ENCODE measurements around the gene ST7L. TPM values are rescaled to one million over a fixed set of nuclear protein-coding genes. Genes with fewer than 3 reads are reported as not detected.

ST7L gene
- total and polyA plus RNA-seq, 2 of the 4 experiments (the other 2 are of a cell fraction): 7.7 to 14.7 TPM

DNA sequence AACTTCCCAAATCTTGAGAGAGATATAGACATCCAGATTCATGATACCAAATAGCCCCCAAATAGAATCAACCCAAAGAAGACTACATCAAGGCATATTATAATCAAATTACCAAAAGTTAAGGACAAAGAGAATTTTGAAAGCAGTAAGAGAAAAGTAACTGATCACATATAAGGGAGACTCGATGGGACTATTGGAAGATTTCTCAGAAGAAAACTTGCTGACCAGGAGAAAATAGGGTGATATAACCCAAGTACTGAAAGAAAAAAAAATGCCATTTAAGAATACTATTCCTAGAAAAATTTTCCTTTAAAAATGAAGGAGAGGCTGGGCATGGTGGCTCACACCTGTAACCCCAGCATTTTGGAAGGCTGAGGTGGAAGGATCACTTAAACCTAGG, 140.6 kb downstream of the ST7L start:
- no peak overlapping the region for H3K4me3 ChIP-seq (ENCODE audit: insufficient read depth, low read depth, low read length)
- H3K56ac ChIP-seq (ENCODE audit: extremely low read depth, insufficient read depth, low read length): no peak overlapping the region
- no peak overlapping the region for H3K14ac ChIP-seq (replicated peaks; ENCODE audit: low read depth, low read length)
- H3K27ac ChIP-seq (ENCODE audit: insufficient read depth, low read length): no peak overlapping the region
- no peak overlapping the region for H2AFZ ChIP-seq (replicated peaks; ENCODE audit: low read length, poor library complexity)
- CTCF ChIA-PET: no interaction called here
- H3K18ac ChIP-seq (ENCODE audit: low read depth, low read length): no peak overlapping the region
- H2BK20ac ChIP-seq (ENCODE audit: low read depth, low read length): no peak overlapping the region
- no peak overlapping the region for H4K8ac ChIP-seq (ENCODE audit: low read depth in 2 of 2, low read length in 2 of 2)
- dilution Hi-C loops (cut with HindIII; ENCODE audit: low sequenced_read_pairs, unreplicated experiment) (no loop called here), in situ Hi-C loops (cut with MboI; ENCODE audit: low sequenced_read_pairs) (no loop called here), intact Hi-C loops (cut with micrococcal nuclease) (no loop called here)
- H3K4me1 ChIP-seq (ENCODE audit: control insufficient read depth, insufficient read depth, low read length): no peaks in the 10 kb centered on the region
- H3K79me1 ChIP-seq (ENCODE audit: low read depth in 1 of 2, low read length in 2 of 2): no peaks in the 10 kb centered on the region
- no peak overlapping the region for H4K91ac ChIP-seq (ENCODE audit: insufficient read depth, low read depth, low read length)
- no CpG with 5 or more reads among the region's 1 CpG for WGBS, 2 experiments (ENCODE audit: extremely low coverage in 2 of 2, insufficient read length in 1 of 2)
- H3K9me3 ChIP-seq (ENCODE audit: control insufficient read depth, insufficient read depth, low read length): peaks cover 17% of the 10 kb centered on the region
- no TSS peak for BruUV-seq (replicated peaks)
- no peak overlapping the region for H3K4ac ChIP-seq (ENCODE audit: low read depth, low read length)
- no peak overlapping the region for H2BK15ac ChIP-seq (ENCODE audit: low read depth, low read length)
- H3K23ac ChIP-seq (ENCODE audit: low read depth, low read length): no peak overlapping the region
- no peak overlapping the region for H2BK120ac ChIP-seq (ENCODE audit: low read depth, low read length)
- no peak for TF ChIP-seq POLR2A (IDR thresholded peaks at IDR 0.05; ENCODE audit: low read depth, low read length)
- TF ChIP-seq MAZ (IDR thresholded peaks at IDR 0.05; ENCODE audit: borderline replicate concordance, low read depth, low read length): no peak
- no peak for TF ChIP-seq RAD21 (IDR thresholded peaks at IDR 0.05; ENCODE audit: low read length)
- no peak for TF ChIP-seq MXI1 (IDR thresholded peaks at IDR 0.05; ENCODE audit: borderline replicate concordance, low read depth, low read length)
- TF ChIP-seq MAFK (IDR thresholded peaks at IDR 0.05; ENCODE audit: low read depth, low read length): no peak
- TF ChIP-seq CHD1 (IDR thresholded peaks at IDR 0.05; ENCODE audit: low read depth, low read length): no peak
- TF ChIP-seq, protein P1, sequence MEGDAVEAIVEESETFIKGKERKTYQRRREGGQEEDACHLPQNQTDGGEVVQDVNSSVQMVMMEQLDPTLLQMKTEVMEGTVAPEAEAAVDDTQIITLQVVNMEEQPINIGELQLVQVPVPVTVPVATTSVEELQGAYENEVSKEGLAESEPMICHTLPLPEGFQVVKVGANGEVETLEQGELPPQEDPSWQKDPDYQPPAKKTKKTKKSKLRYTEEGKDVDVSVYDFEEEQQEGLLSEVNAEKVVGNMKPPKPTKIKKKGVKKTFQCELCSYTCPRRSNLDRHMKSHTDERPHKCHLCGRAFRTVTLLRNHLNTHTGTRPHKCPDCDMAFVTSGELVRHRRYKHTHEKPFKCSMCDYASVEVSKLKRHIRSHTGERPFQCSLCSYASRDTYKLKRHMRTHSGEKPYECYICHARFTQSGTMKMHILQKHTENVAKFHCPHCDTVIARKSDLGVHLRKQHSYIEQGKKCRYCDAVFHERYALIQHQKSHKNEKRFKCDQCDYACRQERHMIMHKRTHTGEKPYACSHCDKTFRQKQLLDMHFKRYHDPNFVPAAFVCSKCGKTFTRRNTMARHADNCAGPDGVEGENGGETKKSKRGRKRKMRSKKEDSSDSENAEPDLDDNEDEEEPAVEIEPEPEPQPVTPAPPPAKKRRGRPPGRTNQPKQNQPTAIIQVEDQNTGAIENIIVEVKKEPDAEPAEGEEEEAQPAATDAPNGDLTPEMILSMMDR (conservative IDR thresholded peaks at IDR 0.05; ENCODE audit: low read depth, low read length): no peak
- POLR2A ChIA-PET (ENCODE audit: unreplicated experiment): no interaction called here
- no peaks in the 10 kb centered on the region for H3K27me3 ChIP-seq (ENCODE audit: control insufficient read depth, insufficient read depth, low read length)
- no peak overlapping the region for H2AK9ac ChIP-seq (replicated peaks; ENCODE audit: low read depth, low read length, poor library complexity)
- H4K20me1 ChIP-seq (ENCODE audit: insufficient read depth, low read length): no peaks in the 10 kb centered on the region
- 0 out of 2 replicates have a peak, but pooled peaks cover 1% of the 10 kb centered on the region for H3K36me3 ChIP-seq (ENCODE audit: control insufficient read depth, insufficient read depth, low read length)
- DNase-seq (no peak), ATAC-seq (ENCODE audit: low read depth) (no peak)
- no peak overlapping the region for H3K4me2 ChIP-seq (ENCODE audit: low read depth, low read length)
- H4K5ac ChIP-seq (ENCODE audit: low read depth, low read length): no peak overlapping the region
- no peak overlapping the region for H2BK5ac ChIP-seq (ENCODE audit: low read depth, low read length, poor library complexity, severe bottlenecking)
- H3K9ac ChIP-seq (ENCODE audit: low read depth, low read length): no peak overlapping the region
- H3K9me1 ChIP-seq (ENCODE audit: insufficient read depth, low read length): no peaks in the 10 kb centered on the region
- no peak overlapping the region for H2AK5ac ChIP-seq (ENCODE audit: low read depth, low read length)

Data from IMR-90 (cell line).